ENCODE measurements around the gene TGFBR3. TPM values are rescaled to one million over a fixed set of nuclear protein-coding genes. Genes with fewer than 3 reads are reported as not detected.

TGFBR3 gene
- total RNA-seq, 6 experiments from 2014 or later = 5.8 to 21.1 (median 19.0) TPM

DNA sequence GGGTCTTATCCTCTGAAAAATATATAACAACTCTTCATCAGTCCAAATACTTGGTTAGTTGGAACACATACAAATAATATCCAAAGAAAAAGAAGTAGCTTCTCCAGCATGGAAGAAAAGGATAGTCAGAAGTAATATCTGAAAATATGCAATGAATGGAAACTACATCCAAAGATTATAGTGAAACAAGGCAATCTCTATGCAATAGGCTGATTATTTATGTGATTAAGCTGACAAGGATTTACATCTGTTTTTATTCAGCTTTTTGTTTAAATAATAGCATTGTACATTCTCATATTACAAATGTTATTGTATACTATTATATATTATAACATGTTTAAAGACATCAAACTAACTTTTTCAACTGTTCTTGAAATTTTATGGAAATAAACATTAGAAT, 15.3 kb upstream of the TGFBR3 start:
- Mint-ChIP-seq H3K27me3 (ENCODE audit: insufficient read depth) (no peaks in the 10 kb centered on the region), H3K27ac (no peak overlapping the region), H3K4me3 (no peak overlapping the region), H3K36me3 (ENCODE audit: low read depth) (no peaks in the 10 kb centered on the region), H3K4me1 (ENCODE audit: low read depth) (peaks cover 31% of the 10 kb centered on the region), H3K9me3 (no peaks in the 10 kb centered on the region)
- TF ChIP-seq, protein P1, sequence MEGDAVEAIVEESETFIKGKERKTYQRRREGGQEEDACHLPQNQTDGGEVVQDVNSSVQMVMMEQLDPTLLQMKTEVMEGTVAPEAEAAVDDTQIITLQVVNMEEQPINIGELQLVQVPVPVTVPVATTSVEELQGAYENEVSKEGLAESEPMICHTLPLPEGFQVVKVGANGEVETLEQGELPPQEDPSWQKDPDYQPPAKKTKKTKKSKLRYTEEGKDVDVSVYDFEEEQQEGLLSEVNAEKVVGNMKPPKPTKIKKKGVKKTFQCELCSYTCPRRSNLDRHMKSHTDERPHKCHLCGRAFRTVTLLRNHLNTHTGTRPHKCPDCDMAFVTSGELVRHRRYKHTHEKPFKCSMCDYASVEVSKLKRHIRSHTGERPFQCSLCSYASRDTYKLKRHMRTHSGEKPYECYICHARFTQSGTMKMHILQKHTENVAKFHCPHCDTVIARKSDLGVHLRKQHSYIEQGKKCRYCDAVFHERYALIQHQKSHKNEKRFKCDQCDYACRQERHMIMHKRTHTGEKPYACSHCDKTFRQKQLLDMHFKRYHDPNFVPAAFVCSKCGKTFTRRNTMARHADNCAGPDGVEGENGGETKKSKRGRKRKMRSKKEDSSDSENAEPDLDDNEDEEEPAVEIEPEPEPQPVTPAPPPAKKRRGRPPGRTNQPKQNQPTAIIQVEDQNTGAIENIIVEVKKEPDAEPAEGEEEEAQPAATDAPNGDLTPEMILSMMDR (IDR thresholded peaks at IDR 0.05) = no peak
- DNase-seq = no peak

DNA sequence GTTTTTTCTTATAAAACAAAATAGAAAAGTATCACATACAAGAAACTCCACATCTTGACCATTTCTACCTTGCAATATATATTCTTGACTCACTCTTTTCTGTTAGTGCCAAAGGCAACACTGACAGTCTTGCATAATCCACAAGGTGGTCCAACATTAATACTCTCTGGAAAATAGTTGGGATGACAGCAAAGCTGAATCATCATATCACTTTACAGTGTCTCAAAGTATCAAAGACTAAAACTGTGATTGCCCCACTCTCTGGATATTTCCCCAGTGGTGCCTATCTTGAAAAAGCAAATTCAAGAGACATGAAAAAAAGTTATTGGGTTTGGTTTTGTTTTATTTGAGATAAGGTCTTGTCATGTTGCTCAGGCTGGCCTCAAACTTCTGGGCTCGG, 14.6 kb upstream of the TGFBR3 start:
- H3K36me3 Mint-ChIP-seq (ENCODE audit: low read depth) = no peaks in the 10 kb centered on the region
- H3K4me3 Mint-ChIP-seq = no peak overlapping the region
- TF ChIP-seq, protein P1 (IDR thresholded peaks at IDR 0.05) = no peak
- no peaks in the 10 kb centered on the region for H3K9me3 Mint-ChIP-seq
- no peaks in the 10 kb centered on the region; the same call in 1 of the 2 replicates for H3K27me3 Mint-ChIP-seq (ENCODE audit: insufficient read depth)
- no peak overlapping the region for H3K27ac Mint-ChIP-seq
- DNase-seq = peak; percentile 83
- H3K4me1 Mint-ChIP-seq (ENCODE audit: low read depth) = peaks cover 38% of the 10 kb centered on the region

DNA sequence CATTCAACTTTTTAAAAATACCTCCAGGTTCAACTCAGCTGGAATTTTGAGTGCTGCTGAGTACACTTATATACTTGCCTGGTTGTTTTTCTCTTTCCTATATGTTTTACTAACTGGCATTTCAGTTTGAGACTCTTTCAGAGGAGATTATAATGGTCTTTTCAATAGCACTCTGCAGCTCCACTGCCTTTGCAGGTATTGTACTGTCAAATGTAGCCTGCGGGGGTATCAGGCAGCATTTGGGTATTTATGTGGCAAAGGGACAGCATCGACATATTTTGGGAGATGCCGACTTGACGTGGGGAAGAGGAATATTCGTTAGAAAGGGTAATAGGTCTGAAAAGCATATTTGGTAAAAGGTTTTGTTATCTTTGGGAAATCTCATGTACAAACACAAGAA, 11.1 kb upstream of the TGFBR3 start:
- no peaks in the 10 kb centered on the region for H3K36me3 Mint-ChIP-seq (ENCODE audit: low read depth)
- H3K4me3 Mint-ChIP-seq = no peak overlapping the region
- no peak for DNase-seq
- no peaks in the 10 kb centered on the region; the same call in none of the 2 replicates for H3K27me3 Mint-ChIP-seq (ENCODE audit: insufficient read depth)
- peaks cover 59% of the 10 kb centered on the region for H3K4me1 Mint-ChIP-seq (ENCODE audit: low read depth)
- TF ChIP-seq, protein P1 (IDR thresholded peaks at IDR 0.05) = no peak
- no peak overlapping the region for H3K27ac Mint-ChIP-seq
- H3K9me3 Mint-ChIP-seq = no peaks in the 10 kb centered on the region

DNA sequence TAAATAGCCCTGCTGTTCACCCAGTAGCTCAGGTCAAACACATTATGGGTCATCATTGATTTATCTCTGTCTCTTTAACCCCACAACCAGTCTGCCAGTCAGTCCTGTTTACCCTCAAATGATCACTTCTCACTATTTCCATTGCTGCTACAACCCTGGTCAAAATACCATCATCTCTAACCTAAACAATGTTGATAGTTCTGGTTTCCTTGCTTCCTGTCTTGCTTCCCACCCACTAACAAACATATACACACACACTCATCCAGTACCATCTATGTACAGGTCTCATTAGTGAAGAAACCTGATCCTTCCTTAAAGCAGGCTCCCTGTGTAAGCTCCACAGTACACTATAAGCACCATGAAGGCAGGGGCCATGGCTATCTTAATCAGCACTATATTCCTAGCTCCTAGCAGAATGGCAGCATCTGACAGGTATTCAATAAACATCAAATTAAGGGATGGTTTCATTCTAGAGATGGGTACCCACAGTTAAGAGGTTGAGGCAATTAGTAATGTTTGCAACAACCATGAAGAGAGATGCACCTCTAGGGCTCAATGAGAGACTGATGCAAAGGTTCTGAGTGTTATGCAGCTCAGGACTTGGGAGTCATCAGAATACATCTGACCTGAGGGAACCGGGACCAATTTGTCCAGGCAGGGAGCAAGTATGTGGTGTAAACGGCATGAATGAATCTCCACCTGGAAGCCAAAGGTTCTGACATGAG, 10.0 kb upstream of the TGFBR3 start:
- Mint-ChIP-seq H3K4me3 (no peak overlapping the region), H3K27me3 (ENCODE audit: insufficient read depth) (no peaks in the 10 kb centered on the region; the same call in none of the 2 replicates), H3K36me3 (ENCODE audit: low read depth) (no peaks in the 10 kb centered on the region), H3K27ac (no peak overlapping the region), H3K9me3 (no peaks in the 10 kb centered on the region), H3K4me1 (ENCODE audit: low read depth) (peaks cover 65% of the 10 kb centered on the region)
- no peak for DNase-seq
- TF ChIP-seq, protein P1 (IDR thresholded peaks at IDR 0.05) = no peak

DNA sequence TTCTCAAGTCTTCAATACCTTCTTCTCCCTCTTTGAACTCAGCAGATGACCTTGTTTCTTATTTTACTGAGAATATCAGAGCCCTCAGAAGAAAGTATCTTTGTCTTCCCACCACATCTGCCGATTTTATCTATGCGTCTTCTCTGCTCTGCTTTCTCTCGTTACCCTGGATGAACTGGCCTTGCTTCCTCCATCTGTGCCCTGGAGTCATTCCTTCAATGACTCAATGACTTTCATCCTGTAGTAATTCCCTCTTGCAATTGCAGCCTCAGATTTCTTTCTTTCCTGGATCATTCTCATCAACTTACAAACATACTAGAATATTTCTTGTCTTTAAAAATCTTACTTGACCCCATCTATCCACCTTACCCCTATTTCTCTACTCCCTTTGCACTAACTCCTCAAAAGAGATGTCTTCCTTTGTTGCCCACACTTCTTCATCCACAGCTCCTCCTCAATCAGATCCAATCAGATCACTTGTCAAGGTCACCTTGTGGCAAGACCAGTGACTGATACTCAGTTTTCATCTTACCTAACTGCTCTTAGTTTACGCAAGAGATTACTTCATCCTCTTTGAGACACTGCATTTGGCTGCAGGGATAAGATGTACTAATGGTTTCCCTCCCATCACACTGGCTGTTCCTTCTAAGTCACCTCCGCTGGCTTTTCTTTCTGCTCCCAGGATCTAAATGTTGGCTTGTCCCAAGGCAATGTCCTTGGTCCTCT, 8.2 kb upstream of the TGFBR3 start:
- Mint-ChIP-seq H3K27me3 (ENCODE audit: insufficient read depth) (no peaks in the 10 kb centered on the region; the same call in none of the 2 replicates), H3K36me3 (ENCODE audit: low read depth) (no peaks in the 10 kb centered on the region), H3K4me1 (ENCODE audit: low read depth) (peaks cover 63% of the 10 kb centered on the region), H3K4me3 (peak overlapping the region; percentile 9), H3K9me3 (no peaks in the 10 kb centered on the region), H3K27ac (peak overlapping the region; percentile 54)
- DNase-seq = peak; percentile 72
- TF ChIP-seq, protein P1 (IDR thresholded peaks at IDR 0.05) = no peak

Data from HFFc6 (cell line).